ENCODE results near the gene PROB1. TPM values are rescaled to one million over a fixed set of nuclear protein-coding genes. Genes with fewer than 3 reads are reported as not detected.

PROB1 gene
- total RNA-seq, 1 donor from 2014 or later, result 1.6 TPM

DNA sequence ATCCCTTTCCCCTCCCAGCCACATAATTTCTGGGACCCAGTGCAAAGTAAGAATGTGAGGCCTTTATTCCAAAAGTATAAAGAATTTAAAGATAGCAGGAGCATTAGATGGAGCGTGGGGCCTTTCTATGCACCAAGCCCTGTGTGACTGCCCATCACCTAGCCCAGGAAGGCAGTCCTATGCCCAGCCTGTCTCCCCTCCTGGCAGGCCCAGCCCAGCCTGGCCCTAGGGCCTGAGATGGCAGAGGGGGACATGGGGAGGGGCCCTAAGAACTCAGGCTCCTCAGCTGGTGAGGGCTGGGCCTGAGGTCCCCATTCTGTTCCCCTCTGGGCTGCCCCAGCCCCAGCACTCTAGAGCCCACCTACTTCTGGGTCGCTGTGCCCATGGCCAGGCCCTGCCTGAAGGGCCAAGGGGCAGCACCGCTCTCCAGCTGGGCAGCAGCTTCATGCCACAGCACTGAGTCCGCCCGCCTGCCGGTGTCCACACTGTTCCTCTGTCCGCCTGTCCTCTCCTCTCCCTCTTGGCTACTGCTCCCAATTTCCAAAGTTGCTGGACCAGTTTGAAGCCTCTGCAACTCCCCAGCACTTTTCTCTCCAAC lies 10.8 kb downstream of the PROB1 start:
- ATAC-seq (peak; percentile 5), DNase-seq (ENCODE audit: low spot score) (no peak)
- intact Hi-C loops (cut with DNase I), result no loop called here

DNA sequence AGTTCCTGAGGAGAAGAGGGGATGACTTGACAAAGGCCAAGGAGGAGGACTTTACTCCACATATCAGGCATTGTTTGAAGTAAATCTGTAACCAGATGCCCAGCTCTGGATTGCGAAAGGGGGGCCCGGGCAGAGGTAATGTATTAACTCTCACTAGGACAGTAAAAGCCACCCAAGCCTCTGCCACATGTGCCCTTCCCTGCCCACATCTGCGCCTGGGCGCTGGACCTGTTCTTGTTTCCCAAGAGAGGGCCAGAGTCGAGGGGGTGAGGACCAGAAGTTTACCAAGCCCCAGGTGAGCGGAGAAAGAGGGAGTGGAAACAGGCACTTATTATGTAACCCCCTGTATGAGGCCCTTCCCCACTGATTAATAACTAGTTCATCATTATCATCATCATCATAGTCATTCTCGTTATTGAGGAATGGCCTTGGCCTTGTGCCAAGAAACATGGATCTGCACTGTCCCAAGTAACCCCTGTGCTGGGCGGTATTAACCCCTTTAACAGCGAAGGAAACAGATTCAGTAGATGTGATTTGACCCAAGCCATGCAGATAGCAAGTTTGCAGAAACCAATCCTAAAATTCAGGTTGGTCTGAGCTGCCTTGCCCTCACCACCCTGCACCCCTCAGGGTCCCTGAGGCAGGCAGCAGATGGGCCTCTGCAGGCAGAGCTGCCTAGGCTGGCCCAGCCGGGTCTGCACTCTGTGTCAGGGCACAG lies 11.5 kb downstream of the PROB1 start, which contains the start of gene SLC23A1:
SLC23A1 (minus strand) TSS at position 23 of the 718 bp plus-strand sequence. CDS start 44 bp downstream, outside the sequence.
- DNase-seq (ENCODE audit: low spot score) (no peak), ATAC-seq (no peak)
- intact Hi-C loops (cut with DNase I), result no loop called here

DNA sequence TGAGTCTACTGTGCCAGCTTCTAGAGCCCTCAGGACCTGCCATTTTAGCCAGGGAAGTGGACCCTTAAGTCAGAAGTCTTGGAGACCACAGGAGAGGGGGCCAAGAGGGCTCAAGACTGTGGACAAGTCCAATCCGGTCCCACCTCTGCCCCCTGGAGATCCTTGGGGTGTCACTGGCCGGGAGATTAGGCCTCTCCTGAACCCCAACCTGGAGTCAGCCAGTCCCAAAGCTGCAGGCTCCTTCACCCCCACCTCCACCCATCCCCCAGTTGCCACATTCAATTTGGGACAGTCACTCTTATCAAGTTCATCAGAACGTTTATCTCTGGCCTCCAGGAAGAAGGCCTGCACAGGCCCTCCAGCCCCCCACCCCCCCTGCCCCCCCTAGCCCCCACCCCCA lies 12.1 kb downstream of the PROB1 start:
- no peak for ATAC-seq
- intact Hi-C loops (cut with DNase I), result no loop called here
- no peak for DNase-seq (ENCODE audit: low spot score)

DNA sequence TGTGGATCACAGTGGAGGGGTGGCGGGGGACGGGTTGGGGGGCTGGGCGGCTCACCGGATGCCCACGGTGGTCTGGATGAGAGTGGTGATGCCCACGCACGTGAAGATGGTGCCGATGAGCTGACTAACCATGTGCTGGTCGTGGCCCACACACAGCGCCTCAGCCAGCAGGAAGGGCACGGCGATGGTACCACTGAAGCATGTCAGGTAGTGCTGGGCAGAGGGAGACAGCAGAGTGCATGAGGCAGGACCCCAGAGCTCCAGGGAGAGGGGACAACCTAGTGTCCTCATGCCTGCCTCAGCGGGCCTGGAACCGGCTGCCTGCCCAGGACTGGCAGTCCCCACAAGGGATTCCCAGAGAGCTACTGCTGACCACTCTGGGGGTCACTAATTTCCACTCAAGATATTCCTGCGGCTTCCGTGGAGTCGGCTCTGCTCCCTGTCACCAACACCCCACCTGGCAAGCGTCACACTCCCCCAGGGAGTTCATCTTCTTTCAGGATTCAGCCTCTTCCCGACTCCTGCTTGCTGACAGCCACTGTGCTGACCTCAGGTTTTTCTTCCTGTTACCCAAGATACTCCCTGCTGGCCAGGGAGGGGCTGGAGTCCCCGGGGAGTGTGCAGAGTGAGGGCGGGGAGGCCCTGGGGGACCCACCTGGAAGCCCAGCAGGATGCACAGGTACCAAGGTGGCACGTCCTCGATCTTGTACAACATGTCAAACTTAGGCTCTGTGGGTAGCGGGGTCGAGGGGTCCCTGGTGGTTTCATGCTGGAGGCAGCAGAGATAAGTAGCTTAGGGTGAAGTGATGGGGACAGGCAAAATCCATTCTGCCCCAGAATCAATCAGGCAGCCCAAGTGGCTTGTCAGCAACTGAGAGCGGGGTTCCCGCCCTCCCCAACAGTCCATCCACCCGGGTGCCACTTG lies 12.8 kb downstream of the PROB1 start:
- intact Hi-C loops (cut with DNase I), result no loop called here
- DNase-seq (ENCODE audit: low spot score), result no peak

DNA sequence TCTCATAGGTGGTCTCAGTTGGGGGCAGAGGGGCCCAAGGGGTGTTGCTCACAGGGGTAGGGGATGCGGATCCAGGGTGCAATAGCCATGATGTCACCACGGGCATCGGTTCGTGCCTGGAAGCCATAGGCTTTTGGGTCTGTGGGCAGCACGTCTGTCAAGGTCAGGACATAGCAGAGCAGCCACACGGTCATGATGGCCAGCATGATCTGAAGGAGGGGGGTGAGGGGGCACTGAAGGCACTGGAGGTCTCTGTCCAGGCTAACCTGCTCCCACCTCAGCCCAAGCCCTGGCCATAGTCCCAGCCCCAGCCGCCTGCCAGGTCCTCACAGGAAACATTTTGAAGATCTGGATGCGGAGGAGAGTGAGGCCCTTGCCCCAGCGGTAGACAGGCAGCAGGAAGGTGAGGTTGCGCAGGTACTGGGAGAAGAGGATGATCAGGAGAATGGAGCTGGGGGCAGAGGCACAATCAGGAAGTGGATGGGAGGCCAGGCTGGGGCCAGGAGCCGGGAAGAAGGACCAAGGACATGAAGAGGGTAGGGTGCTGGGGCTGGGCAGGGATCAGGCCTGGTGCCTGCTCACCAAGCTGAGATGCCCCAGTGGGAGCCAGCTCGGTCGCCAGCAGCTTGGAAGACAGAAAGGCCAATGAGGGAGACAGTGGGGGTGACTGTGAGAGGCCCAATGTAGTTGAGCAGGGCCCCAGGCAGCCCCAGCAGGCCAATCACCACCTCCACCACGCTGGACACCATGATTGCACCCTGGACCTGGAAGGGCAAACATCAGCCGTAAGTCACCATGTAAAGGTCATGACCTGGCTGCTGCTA lies 15.1 kb downstream of the PROB1 start:
- DNase-seq (ENCODE audit: low spot score) (no peak), ATAC-seq (no peak)
- intact Hi-C loops (cut with DNase I), result no loop called here

More for the DNA sequence above, 12.8 kb downstream of the PROB1 start:
- no peak for ATAC-seq

DNA sequence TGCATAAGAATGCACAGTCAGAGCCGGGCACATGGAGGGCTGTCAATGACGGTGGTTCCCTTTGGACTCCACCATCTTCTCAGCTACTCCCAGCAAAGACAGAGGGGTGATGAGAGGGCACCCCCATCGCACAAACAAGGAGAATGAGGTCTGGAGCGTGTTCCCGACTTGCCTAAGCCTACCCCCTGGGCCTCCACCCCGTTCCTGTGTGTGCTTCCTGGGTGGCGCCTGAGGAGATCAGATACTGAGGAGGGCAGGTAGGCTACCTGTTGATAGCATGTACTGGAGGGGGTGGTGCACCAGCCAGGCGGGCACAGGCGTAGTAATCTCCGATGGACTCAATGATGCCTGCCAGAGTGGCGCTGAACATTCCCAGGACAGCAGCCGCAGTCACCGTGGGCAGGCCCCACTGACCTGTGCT lies 16.0 kb downstream of the PROB1 start:
- intact Hi-C loops (cut with DNase I), result no loop called here
- ATAC-seq, result no peak
- DNase-seq (ENCODE audit: low spot score), result peak; percentile 21

DNA sequence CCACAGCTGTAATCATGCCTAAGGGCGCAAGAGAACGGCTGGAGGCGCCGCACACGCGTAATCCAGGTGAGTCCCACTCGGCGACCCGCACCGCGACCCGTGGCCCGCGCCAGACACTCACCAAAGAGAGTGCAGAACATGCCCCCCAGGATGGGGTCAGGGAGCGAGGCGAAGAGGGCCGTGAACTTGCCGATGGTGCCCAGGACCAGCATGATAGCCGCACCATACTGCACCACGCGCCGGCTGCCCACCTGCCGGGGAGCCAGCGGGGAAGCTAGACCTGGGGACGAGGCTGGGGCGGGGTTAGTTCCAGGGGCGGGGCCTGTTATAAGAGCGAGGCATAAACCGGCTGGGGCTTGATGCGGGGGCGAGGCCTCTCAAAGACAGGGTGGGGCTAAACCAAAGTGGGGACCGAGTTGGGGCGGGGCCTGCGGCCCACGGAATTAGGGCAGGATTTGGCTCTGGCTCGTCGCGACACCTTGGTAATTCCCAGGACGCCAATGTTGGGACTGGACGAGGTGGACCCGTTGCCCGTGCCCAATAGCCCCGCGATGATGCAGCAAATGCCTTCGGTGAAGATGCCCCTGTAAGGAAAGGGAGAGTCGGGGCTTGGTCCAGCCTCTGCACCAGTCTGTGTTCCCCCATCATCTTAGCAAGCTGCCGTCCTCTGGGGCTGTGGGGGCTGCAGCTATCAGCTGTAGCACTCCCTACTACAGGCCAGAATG lies 16.6 kb downstream of the PROB1 start:
- intact Hi-C loops (cut with DNase I), result no loop called here
- ATAC-seq (no peak), DNase-seq (ENCODE audit: low spot score) (peak; percentile 59)

DNA sequence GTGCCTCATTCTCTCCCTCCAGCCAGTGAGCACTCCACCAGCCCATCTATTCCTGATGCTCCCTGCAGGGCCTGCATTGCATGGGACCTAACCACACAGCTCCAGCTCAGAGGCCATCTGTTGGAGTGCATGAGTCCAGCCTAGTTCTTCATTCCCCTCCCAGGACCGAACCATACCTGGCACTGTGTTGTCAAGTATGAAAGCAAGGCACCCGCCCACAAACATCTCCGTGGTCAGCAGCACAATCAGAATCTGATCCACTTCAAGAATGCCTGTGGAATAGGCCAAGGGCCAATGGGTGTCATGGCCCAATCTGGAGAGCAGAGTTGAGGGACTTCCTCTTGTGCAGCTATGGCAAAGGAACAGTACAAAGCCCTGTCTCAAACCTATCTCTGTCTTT lies 17.7 kb downstream of the PROB1 start:
- ATAC-seq (no peak), DNase-seq (ENCODE audit: low spot score) (peak; percentile 28)

DNA sequence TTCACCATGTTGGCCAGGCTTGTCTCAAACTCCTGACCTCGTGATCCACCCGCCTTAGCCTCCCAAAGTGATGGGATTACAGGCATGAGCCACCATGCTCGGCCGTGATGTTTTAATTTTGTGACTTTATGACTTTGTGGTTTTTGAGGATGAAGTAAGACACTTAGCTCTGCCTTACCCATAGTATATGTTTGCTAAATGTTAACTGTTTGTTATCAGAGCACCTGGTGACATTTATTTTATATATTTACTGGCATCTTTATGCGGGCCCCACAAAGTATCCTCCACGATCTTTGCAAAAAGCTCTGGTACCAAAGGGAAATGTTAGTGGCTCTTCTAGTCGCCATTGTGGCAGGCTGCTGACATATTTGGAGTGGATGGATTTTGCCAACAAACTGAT lies 18.5 kb downstream of the PROB1 start:
- intact Hi-C loops (cut with DNase I), result no loop called here
- no peak for DNase-seq (ENCODE audit: low spot score)

More for the DNA sequence above, 17.7 kb downstream of the PROB1 start:
- intact Hi-C loops (cut with DNase I), result no loop called here

DNA sequence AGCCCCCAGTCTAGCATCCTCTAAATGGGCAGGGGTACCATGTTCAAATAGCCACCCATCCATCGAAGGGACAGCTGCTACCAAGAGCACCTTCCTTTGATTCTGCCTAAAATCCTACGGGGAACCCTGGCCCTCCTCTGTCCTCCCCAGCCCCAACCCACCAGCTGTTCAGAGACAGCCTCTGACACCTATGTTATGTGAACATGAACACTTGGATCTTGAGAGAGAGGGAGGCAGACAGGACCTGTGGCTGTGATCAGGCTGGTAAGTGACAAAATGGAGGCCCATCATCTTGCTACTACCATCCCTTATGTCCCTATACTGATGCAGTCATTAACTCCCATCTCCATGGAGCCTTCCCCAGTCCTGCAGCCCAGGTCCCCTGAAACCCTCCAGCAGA lies 20.0 kb downstream of the PROB1 start:
- ATAC-seq (no peak), DNase-seq (ENCODE audit: low spot score) (no peak)
- intact Hi-C loops (cut with DNase I), result no loop called here

More for the DNA sequence above, 18.5 kb downstream of the PROB1 start:
- no peak for ATAC-seq

DNA sequence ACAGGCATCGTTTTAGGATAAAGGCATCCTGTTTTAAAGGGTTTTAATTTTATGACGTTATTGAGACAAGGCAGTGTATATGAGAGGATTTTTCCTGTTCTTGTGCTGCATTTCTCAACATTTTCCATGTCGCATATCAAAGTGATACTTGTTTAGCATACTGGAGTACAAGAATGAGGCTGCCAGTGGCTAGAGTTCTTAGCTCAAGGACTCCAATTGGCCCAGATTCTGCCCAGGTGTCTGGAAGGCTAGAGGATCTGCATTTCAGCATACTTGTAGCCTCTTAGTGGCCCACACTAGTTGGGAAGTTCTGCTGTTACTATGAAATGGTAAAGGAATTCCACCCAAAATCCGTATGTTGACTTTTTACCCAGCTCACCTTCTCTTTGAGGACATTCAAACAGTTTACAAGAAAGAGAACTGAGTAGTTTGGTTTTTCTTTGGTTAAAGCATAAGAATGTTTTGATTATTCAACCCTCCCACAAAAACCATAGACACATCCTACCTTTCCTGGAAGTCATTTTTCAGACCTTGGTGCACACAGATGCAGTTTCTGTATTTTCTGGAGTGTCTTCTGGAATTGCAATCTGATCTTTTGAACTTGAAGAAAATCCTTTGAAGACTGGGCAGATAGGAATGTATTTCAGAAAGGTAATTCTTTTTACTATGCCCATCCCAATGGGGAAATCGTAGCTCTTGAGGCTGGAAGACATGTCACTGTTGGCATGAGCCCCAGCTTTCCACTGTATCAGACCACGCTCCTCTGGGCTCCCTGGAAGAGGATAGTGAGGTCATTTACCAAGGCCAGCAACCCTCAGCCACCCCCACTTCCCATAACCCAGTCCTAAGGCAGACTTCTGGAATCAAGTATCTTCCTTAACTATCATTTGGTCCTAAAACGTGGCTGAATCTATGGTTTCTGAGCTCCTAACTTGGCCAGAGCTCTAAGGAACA lies 23.1 kb downstream of the PROB1 start:
- intact Hi-C loops (cut with DNase I), result no loop called here
- peak; percentile 35 for DNase-seq (ENCODE audit: low spot score)
- no peak for ATAC-seq

DNA sequence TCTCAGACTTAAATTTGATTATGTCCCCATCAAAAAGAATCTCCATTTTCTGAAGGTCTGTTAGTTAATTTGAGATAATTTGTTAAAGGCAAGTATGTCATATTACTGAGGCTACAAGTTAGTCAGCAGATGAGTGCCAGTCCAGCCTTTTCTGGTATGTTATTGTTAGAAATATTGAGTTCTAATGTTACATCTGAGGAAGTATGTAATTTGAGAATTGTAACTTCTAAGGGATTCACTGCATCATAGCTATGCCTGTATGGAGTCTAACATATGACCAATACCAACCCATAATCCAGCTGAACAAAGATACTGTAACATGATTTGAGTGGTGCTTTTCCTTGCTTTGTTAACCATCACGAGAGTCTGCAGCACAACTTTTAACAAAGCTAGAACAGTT lies 25.7 kb downstream of the PROB1 start:
- intact Hi-C loops (cut with DNase I), result no loop called here
- no peak for ATAC-seq
- DNase-seq (ENCODE audit: low spot score), result no peak

DNA sequence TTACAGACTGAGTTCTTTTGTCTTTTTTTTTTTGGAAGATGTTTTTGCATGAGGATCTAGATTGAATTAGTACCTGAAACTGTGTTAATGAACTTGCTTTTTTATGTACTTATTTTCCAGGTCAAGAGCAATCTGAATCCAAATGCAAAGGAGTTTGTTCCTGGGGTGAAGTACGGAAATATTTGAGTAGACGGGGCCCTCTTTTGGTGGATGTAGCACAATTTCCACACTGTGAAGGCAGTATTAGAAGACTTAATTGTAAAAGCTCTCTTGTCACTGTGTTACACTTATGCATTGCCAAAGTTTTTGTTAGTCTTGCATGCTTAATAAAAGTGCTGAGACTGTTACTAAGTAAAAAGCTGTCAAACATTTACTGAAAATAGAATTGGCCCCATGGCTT lies 26.3 kb downstream of the PROB1 start:
- ATAC-seq (no peak), DNase-seq (ENCODE audit: low spot score) (no peak)
- intact Hi-C loops (cut with DNase I), result no loop called here

DNA sequence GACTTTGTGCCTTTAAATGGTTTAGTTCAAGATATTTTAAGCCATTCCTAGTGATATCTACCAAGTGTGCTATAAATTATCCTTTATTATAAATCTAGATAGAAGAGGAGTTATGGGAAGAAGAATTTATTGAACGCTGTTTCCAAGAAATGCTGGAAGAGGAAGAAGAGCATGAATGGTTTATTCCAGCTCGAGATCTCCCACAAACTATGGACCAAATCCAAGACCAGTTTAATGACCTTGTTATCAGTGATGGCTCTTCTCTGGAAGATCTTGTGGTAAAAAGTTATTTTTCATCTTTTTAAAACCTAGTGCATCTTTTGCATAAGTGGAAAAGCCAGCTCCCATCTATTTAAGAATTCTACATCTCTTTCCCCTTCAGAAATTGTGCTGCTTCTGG lies 30.4 kb downstream of the PROB1 start:
- intact Hi-C loops (cut with DNase I), result no loop called here
- ATAC-seq (no peak), DNase-seq (ENCODE audit: low spot score) (no peak)

DNA sequence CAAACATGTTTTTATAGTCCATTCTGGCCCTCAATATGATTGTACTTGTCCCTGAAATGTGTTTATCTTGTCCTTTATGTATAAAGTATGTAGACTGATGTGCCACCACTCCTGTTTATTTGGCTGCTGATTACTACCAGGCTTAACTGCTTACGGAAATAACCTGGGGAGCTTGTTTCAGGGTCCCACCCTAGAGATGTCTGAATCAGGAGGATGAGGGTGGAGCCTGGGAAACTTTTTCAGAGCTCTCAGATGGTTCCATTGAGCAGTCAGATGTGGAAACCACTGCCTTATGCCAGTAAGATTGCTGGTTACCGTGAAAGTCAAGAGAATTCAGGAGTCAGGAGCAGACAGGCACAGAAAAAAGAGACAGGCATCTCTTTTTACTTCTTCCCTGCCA lies 31.0 kb downstream of the PROB1 start:
- ATAC-seq, result no peak
- intact Hi-C loops (cut with DNase I), result no loop called here
- no peak for DNase-seq (ENCODE audit: low spot score)

DNA sequence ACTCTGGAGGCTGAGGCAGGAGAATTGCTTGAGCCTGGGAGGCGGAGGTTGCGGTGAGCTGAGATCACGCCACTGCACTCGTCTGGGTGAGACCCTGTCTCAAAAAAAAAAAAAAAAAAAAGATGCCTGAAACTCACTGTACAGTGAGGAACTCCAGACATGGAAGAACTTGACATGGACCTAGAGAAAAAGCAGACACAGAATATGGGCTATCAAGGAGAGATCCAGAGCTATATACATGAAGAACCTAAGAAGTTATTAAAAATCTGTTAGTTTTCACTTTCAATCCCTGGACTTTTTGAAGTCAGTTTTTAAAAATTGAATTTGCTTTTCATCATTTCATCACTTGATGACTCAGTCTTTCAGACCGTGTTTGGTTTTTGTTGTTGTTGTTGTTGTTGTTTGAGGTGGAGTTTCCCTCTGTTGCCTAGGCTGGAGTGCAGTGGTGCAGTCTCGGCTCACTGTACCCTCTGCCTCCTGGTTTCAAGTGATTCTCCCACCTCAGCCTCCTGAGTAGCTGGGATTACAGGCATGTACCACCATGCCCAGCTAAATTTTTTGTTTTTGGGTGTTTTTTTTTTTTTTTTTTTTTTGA lies 33.0 kb downstream of the PROB1 start:
- DNase-seq (ENCODE audit: low spot score), result no peak
- intact Hi-C loops (cut with DNase I), result no loop called here
- no peak for ATAC-seq

DNA sequence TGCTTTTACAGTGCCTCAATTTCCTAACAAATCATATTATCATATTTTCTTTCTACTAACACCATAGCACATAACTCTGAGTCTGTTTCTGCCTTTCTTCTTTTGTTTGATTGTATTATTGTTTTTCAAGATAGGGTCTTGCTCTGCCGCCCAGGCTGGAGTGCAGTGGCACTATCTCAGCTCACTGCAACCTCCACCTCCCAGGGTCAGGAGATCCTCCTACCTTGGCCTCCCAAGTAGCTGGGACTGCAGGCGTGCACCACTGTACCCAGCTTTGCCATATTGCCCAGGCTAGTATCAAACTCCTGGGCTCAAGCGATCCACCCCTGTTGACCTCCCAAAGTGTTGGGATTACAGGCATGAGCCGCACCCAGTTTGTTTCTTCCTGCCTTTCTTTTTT lies 34.5 kb downstream of the PROB1 start:
- DNase-seq (ENCODE audit: low spot score), result no peak
- no peak for ATAC-seq
- intact Hi-C loops (cut with DNase I), result no loop called here

All from sciatic nerve (tissue), 2 donors.